Body of pancreas (tissue), 4 donors: ENCODE data around the gene GRIK3.
"Not testable (repeated sequence)": the region's sequence is repeated elsewhere in the genome, so short reads cannot be mapped to it uniquely, and the experiment has no call there.

Source experiments
- POLR2A ChIP-seq, 3 donors: fragments of 450-650 bp; IDR thresholded peaks; one replicate each; pipeline ENCODE4 v1.6.1; 2016; ENCODE audit warnings: antibody characterized with exemption in 3 of 3, mild to moderate bottlenecking in 2 of 3
- TF ChIP-seq, protein P1 (sequence below), 7 experiments: fragments of 450-650 bp in 4 of 7; fragments of 200-600 bp in 3 of 7; sonication (generic) in 3 of 7; IDR thresholded peaks; one replicate each; pipeline ENCODE4 v1.5.1; 2016 to 2019; ENCODE audit warnings: antibody characterized with exemption in 7 of 7

DNA sequence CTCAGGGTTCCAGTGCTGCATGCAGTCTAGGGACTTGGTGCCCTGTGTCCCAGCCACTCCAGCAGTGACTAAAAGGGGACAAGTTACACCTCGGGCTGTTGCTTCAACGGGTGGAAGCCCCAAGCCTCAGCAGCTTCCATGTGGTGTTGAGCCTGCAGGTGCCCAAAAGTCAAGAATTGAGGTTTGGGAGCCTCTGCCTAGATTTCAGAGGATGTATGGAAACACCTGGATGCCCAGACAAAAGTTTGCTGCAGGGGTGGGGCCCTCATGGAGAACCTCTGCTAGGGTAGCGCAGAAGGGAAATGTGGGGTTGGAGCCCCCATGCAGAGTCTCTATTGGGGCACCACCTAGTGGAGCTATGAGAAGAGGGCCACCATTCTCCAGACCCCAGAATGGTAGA is 117.8 kb downstream of the GRIK3 start:
- TF ChIP-seq POLR2A (IDR thresholded peaks at IDR 0.05), result not testable (repeated sequence)
- TF ChIP-seq, protein P1, sequence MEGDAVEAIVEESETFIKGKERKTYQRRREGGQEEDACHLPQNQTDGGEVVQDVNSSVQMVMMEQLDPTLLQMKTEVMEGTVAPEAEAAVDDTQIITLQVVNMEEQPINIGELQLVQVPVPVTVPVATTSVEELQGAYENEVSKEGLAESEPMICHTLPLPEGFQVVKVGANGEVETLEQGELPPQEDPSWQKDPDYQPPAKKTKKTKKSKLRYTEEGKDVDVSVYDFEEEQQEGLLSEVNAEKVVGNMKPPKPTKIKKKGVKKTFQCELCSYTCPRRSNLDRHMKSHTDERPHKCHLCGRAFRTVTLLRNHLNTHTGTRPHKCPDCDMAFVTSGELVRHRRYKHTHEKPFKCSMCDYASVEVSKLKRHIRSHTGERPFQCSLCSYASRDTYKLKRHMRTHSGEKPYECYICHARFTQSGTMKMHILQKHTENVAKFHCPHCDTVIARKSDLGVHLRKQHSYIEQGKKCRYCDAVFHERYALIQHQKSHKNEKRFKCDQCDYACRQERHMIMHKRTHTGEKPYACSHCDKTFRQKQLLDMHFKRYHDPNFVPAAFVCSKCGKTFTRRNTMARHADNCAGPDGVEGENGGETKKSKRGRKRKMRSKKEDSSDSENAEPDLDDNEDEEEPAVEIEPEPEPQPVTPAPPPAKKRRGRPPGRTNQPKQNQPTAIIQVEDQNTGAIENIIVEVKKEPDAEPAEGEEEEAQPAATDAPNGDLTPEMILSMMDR (IDR thresholded peaks at IDR 0.05), result not testable (repeated sequence)
